GM12878 (cell line): ENCODE results near the gene NAV2. TPM values are rescaled to one million over a fixed set of nuclear protein-coding genes. Genes with fewer than 3 reads are reported as not detected.

Experiments
- ATAC-seq: fragments of 200-7000 bp; cut with Tn5 transposase; 3 replicates; pipeline ENCODE4 v1.9.1; 2020; ENCODE audit warnings: mild to moderate bottlenecking, moderate library complexity
- BruUV-seq: library from RNA; stranded (reverse); fragments of 400-500 nt; replicated peaks from 2 replicates; lab custom pipeline; 2021; lab: Mats Ljungman, UMichigan
- CTCF ChIA-PET: fragments of 300-600 bp; sonication (Branson Sonifier 250); formaldehyde crosslinking; extraction: SDS; loops from one replicate; lab custom pipeline; 2021; ENCODE audit warnings: inconsistent platforms; lab: Yijun Ruan, JAX
- POLR2A ChIA-PET: fragments of 350-600 bp; formaldehyde crosslinking; extraction: SDS; loops from one replicate; lab custom pipeline; 2021; ENCODE audit warnings: inconsistent platforms; lab: Charles Lee
- RAD21 ChIA-PET: fragments of 300-600 bp; sonication (Branson Sonifier 250); formaldehyde crosslinking; loops from one replicate; lab custom pipeline; 2023; ENCODE audit warnings: antibody characterized with exemption; ENCODE audit not compliant: unreplicated experiment; lab: Charles Lee
- SMC1A ChIA-PET: fragments of 300-600 bp; sonication (Branson Sonifier 250); formaldehyde crosslinking; loops from one replicate; lab custom pipeline; 2023; ENCODE audit not compliant: unreplicated experiment, uncharacterized antibody; lab: Charles Lee
- DNase-seq: peaks from one replicate; pipeline ENCODE4 v3.0.0-alpha.2; 2011; ENCODE audit warnings: low read depth, low spot score
- FAIRE-seq: peaks from 3 replicates; lab custom pipeline; 2011; peaks lifted over from hg19 to GRCh38; lab: Jason Lieb, UNC
- H2AFZ ChIP-seq: 2 replicates; pipeline ENCODE4 v1.6.0; 2011; ENCODE audit warnings: low read depth, low read length, control low read depth; ENCODE audit not compliant: control insufficient read depth
- H3K27ac ChIP-seq: 2 replicates; pipeline ENCODE4 v1.5.1; 2011; ENCODE audit warnings: control low read depth; ENCODE audit not compliant: control insufficient read depth, insufficient read depth
- H3K27me3 ChIP-seq, 2 experiments: replicated peaks in 1 of 2; 2 replicates each; pipeline versions ENCODE4 v1.6.0 to v1.6.1; 2011; ENCODE audit warnings: low read length in 1 of 2; ENCODE audit not compliant: control insufficient read depth in 2 of 2, insufficient read depth in 2 of 2
- H3K36me3 ChIP-seq, 2 experiments: 2 replicates each; pipeline ENCODE4 v1.5.1; 2011; ENCODE audit warnings: low read length in 1 of 2; ENCODE audit not compliant: control insufficient read depth in 2 of 2, insufficient read depth in 2 of 2
- H3K4me1 ChIP-seq: 2 replicates; pipeline ENCODE4 v1.6.1; 2011; ENCODE audit warnings: mild to moderate bottlenecking, low read length, moderate library complexity, mixed read lengths; ENCODE audit not compliant: control insufficient read depth, insufficient read depth
- H3K4me2 ChIP-seq: 2 replicates; pipeline ENCODE4 v1.6.0; 2011; ENCODE audit warnings: control low read depth; ENCODE audit not compliant: control insufficient read depth, insufficient read depth
- H3K4me3 ChIP-seq: fragments of 200-600 bp; sonication (generic); 2 replicates; pipeline ENCODE4 v1.5.1; 2016
- H3K79me2 ChIP-seq: 2 replicates; pipeline ENCODE4 v1.6.0; 2011; ENCODE audit warnings: low read length; ENCODE audit not compliant: control insufficient read depth, insufficient read depth
- H3K9ac ChIP-seq: 2 replicates; pipeline ENCODE4 v1.8.0; 2011; ENCODE audit warnings: low read length, control low read depth, mixed read lengths; ENCODE audit not compliant: control insufficient read depth, insufficient read depth
- H3K9me3 ChIP-seq: replicated peaks from 3 replicates; pipeline ENCODE4 v1.5.1; 2011; ENCODE audit warnings: mild to moderate bottlenecking, low read length; ENCODE audit not compliant: control insufficient read depth, insufficient read depth
- H4K20me1 ChIP-seq: 2 replicates; pipeline ENCODE4 v1.6.0; 2011; ENCODE audit not compliant: control insufficient read depth, insufficient read depth
- HDAC2 ChIP-seq: fragments of 200-600 bp; sonication (generic); IDR thresholded peaks from 2 replicates; pipeline ENCODE4 v1.6.1; 2017
- MEF2A ChIP-seq: IDR thresholded peaks from 2 replicates; pipeline ENCODE4 v1.6.1; 2011; ENCODE audit warnings: low read depth, mild to moderate bottlenecking, low read length, moderate library complexity; ENCODE audit not compliant: insufficient read depth
- NR2C2 ChIP-seq: IDR thresholded peaks from 2 replicates; pipeline ENCODE4 v1.6.1; 2011; ENCODE audit warnings: borderline replicate concordance, low read depth; ENCODE audit not compliant: control insufficient read depth, insufficient read length
- RBBP5 ChIP-seq: fragments of 200-600 bp; sonication (generic); conservative IDR thresholded peaks from 2 replicates; pipeline ENCODE4 v1.6.1; 2016
- TCF12 ChIP-seq: IDR thresholded peaks from 2 replicates; pipeline ENCODE4 v1.6.1; 2011; ENCODE audit warnings: low read depth, mild to moderate bottlenecking, low read length
- YBX1 ChIP-seq: fragments of 450-650 bp; IDR thresholded peaks from 2 replicates; pipeline ENCODE4 v1.6.1; 2016; ENCODE audit warnings: antibody characterized with exemption
- WGBS: methylation state at CpG from one replicate; pipeline ENCODE4 v1.1.6; 2016; ENCODE audit warnings: low lambda C conversion rate; ENCODE audit not compliant: insufficient replicate concordance, insufficient coverage; ENCODE audit errors: missing lambda C conversion rate; 5-methylcytosine and 5-hydroxymethylcytosine counted together
- in situ Hi-C: fragments of 300-500 bp; cut with MboI; formaldehyde crosslinking; loops from 9 replicates; pipeline ENCODE4 v1.14.3; 2018; ENCODE audit warnings: mixed read lengths
- intact Hi-C: fragments of 100-400 bp; cut with micrococcal nuclease; formaldehyde crosslinking; loops from one replicate; pipeline ENCODE4 v1.14.2; 2022; ENCODE audit not compliant: unreplicated experiment
- polyA plus RNA-seq, 11 experiments: library from polyadenylated mRNA; depleted of rRNA in 4 of 11; unstranded in 6 of 11; stranded (reverse) in 5 of 11; fragments of >200 nt; fragmentation: Nextera tagmentation in 4 of 11; fragmentation: Illumina TruSeq in 1 of 11; extraction: Ambion mirVana in 4 of 11; extraction: Trizol in 1 of 11; gene quantifications; 1 replicate in 1 of 11; 2 replicates in 10 of 11; pipeline versions ENCODE4 v1.2.1 to v1.2.3, GENCODE V29; 2011 to 2016; ENCODE audit warnings: inconsistent platforms in 2 of 11, missing spikeins in 2 of 11, low read depth in 1 of 11
- total RNA-seq, 4 experiments: library from RNA; depleted of rRNA in 3 of 4; stranded (reverse); fragments of >200 nt in 3 of 4; fragmentation: Illumina TruSeq in 1 of 4; extraction: Trizol in 1 of 4; gene quantifications; 2 replicates each; pipeline versions ENCODE4 v1.2.1 to v1.2.3, GENCODE V29; 2013 to 2021
- TF ChIP-seq, protein P1 (sequence below): IDR thresholded peaks from 2 replicates; pipeline ENCODE4 v1.6.1; 2011; ENCODE audit warnings: borderline replicate concordance, low read depth, mild to moderate bottlenecking, moderate library complexity, low read length; ENCODE audit not compliant: insufficient read depth, poor library complexity, severe bottlenecking
- TF ChIP-seq, protein P2 (sequence below): fragments of 450-650 bp; IDR thresholded peaks from 2 replicates; pipeline ENCODE4 v1.6.1; 2017; ENCODE audit warnings: mild to moderate bottlenecking, moderate library complexity
- TF ChIP-seq, protein P3 (sequence below): fragments of 450-650 bp; formaldehyde crosslinking; IDR thresholded peaks from 2 replicates; pipeline ENCODE4 v1.4.0; 2020; ENCODE audit warnings: mild to moderate bottlenecking, moderate library complexity

Gene NAV2
- total and polyA plus RNA-seq, 10 of the 15 experiments (the other 5 are each of a cell fraction or from before 2014, with no cell fraction given): 0.35 to 6.1 (median 1.1) TPM

DNA sequence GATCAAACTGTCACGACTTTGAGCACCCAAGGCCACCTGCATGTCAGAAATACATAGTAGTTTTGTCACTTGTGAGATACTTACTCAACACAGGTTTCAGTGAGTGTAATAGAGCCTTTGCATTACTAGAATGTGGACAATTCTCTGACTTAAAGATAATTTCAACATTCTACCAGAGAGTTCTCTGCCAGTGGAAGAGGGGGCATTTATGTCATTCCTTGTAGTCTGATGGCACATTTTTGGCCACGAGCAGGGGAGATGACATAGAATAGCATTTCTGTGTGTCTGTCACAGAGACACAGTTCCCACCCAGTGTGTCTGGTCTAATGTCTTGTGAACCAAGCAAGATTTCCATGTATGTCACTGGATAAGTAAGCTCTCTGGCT lies 335.1 kb downstream of the NAV2 start:
- ChIA-PET SMC1A (no interaction called here), POLR2A (no interaction called here), CTCF (no interaction called here), RAD21 (no interaction called here)
- no peaks in the 10 kb centered on the region for H3K79me2 ChIP-seq
- no peaks in the 10 kb centered on the region for H3K9me3 ChIP-seq
- DNase-seq (no peak), FAIRE-seq (no peak), ATAC-seq (no peak)
- TF ChIP-seq MEF2A (no peak), TCF12 (no peak), HDAC2 (no peak), YBX1 (no peak), NR2C2 (no peak), RBBP5 (no peak)
- TF ChIP-seq, protein P1, sequence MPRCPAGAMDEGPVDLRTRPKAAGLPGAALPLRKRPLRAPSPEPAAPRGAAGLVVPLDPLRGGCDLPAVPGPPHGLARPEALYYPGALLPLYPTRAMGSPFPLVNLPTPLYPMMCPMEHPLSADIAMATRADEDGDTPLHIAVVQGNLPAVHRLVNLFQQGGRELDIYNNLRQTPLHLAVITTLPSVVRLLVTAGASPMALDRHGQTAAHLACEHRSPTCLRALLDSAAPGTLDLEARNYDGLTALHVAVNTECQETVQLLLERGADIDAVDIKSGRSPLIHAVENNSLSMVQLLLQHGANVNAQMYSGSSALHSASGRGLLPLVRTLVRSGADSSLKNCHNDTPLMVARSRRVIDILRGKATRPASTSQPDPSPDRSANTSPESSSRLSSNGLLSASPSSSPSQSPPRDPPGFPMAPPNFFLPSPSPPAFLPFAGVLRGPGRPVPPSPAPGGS: no peak
- TF ChIP-seq, protein P2, sequence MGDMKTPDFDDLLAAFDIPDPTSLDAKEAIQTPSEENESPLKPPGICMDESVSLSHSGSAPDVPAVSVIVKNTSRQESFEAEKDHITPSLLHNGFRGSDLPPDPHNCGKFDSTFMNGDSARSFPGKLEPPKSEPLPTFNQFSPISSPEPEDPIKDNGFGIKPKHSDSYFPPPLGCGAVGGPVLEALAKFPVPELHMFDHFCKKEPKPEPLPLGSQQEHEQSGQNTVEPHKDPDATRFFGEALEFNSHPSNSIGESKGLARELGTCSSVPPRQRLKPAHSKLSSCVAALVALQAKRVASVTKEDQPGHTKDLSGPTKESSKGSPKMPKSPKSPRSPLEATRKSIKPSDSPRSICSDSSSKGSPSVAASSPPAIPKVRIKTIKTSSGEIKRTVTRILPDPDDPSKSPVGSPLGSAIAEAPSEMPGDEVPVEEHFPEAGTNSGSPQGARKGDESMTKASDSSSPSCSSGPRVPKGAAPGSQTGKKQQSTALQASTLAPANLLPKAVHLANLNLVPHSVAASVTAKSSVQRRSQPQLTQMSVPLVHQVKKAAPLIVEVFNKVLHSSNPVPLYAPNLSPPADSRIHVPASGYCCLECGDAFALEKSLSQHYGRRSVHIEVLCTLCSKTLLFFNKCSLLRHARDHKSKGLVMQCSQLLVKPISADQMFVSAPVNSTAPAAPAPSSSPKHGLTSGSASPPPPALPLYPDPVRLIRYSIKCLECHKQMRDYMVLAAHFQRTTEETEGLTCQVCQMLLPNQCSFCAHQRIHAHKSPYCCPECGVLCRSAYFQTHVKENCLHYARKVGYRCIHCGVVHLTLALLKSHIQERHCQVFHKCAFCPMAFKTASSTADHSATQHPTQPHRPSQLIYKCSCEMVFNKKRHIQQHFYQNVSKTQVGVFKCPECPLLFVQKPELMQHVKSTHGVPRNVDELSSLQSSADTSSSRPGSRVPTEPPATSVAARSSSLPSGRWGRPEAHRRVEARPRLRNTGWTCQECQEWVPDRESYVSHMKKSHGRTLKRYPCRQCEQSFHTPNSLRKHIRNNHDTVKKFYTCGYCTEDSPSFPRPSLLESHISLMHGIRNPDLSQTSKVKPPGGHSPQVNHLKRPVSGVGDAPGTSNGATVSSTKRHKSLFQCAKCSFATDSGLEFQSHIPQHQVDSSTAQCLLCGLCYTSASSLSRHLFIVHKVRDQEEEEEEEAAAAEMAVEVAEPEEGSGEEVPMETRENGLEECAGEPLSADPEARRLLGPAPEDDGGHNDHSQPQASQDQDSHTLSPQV: no peak
- TF ChIP-seq, protein P3, sequence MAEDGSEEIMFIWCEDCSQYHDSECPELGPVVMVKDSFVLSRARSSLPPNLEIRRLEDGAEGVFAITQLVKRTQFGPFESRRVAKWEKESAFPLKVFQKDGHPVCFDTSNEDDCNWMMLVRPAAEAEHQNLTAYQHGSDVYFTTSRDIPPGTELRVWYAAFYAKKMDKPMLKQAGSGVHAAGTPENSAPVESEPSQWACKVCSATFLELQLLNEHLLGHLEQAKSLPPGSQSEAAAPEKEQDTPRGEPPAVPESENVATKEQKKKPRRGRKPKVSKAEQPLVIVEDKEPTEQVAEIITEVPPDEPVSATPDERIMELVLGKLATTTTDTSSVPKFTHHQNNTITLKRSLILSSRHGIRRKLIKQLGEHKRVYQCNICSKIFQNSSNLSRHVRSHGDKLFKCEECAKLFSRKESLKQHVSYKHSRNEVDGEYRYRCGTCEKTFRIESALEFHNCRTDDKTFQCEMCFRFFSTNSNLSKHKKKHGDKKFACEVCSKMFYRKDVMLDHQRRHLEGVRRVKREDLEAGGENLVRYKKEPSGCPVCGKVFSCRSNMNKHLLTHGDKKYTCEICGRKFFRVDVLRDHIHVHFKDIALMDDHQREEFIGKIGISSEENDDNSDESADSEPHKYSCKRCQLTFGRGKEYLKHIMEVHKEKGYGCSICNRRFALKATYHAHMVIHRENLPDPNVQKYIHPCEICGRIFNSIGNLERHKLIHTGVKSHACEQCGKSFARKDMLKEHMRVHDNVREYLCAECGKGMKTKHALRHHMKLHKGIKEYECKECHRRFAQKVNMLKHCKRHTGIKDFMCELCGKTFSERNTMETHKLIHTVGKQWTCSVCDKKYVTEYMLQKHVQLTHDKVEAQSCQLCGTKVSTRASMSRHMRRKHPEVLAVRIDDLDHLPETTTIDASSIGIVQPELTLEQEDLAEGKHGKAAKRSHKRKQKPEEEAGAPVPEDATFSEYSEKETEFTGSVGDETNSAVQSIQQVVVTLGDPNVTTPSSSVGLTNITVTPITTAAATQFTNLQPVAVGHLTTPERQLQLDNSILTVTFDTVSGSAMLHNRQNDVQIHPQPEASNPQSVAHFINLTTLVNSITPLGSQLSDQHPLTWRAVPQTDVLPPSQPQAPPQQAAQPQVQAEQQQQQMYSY (CRISPR knock-in tag): no peak
- H3K36me3 ChIP-seq: no peaks in the 10 kb centered on the region
- intact Hi-C loops (no loop called here), in situ Hi-C loops (no loop called here)
- no peaks in the 10 kb centered on the region for H4K20me1 ChIP-seq
- no TSS peak for BruUV-seq
- H3K4me2 ChIP-seq: no peak overlapping the region
- no peak overlapping the region for H2AFZ ChIP-seq
- no peak overlapping the region for H3K27ac ChIP-seq
- no peak overlapping the region for H3K9ac ChIP-seq
- no peaks in the 10 kb centered on the region for H3K27me3 ChIP-seq
- no peak overlapping the region for H3K4me3 ChIP-seq
- H3K4me1 ChIP-seq: no peaks in the 10 kb centered on the region
- 0% methylated on average over 2 of the region's 2 CpGs for WGBS
